HG03097 (cell line): ENCODE measurements around the gene ANKRD30A.
"Not testable (repeated sequence)": the region's sequence is repeated elsewhere in the genome, so short reads cannot be mapped to it uniquely, and the experiment has no call there.

ENCODE experiments used
- ATAC-seq: cut with Tn5 transposase; IDR thresholded peaks from one replicate; pipeline ENCODE4 v1.9.1; 2021; ENCODE audit not compliant: unreplicated experiment, low FRiP score

ANKRD30A gene

GRCh38 chr10:37246637-37247036 is 121.2 kb downstream of the ANKRD30A start:
- no peak for ATAC-seq

GRCh38 chr10:37255837-37256236 is 130.4 kb downstream of the ANKRD30A start:
- not testable (repeated sequence) for ATAC-seq

- no peak for ATAC-seq
Observed at GRCh38 chr10:37263304-37263703, 137.9 kb downstream of the ANKRD30A start.

GRCh38 chr10:37268266-37268665 is 142.9 kb downstream of the ANKRD30A start:
- ATAC-seq = no peak

- ATAC-seq = no peak
Observed at GRCh38 chr10:37269554-37270256, 144.3 kb downstream of the ANKRD30A start.

DNA sequence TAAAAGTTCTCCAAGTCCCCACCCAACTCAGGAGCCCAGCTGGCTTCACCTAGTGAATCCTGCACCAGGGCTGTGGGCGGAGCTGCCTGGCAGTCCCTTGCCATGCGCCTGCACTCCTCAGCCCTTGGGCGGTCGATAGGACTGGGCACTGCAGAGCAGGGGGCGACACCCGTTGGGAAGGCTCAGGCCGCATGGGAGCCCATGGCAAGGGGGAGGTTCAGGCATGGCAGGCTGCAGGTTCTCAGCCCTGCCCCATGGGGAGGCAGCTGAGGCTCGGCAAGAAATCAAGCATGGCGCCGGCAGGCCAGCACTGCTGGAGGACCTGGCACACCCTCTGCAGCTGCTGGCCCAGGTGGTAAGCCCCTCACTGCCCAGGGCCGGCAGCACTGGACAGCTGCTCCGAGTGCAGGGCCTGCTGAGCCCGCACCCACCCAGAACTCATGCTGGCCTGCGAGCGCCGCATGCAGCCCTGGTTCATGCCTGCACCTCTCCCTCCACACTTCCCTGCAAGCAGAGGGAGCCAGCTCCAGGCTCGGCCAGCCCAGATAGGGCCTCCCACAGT is 149.9 kb downstream of the ANKRD30A start:
- no peak for ATAC-seq

DNA sequence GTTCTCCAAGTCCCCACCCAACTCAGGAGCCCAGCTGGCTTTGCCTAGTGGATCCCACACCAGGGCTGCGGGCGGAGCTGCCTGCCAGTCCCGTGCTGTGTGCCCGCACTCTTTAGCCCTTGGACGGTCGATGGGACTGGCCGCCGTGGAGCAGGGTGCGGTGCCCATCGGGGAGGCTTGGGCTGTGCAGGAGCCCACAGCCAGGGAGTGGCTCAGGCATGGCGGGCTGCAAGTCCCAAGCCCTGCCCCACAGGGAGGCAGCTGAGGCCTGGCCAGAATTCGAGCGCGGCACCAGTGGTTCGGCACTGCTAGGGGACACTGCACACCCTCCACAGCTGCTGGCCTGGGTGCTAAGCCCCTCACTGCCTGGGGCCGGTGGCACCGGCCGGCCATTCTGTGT is 159.7 kb downstream of the ANKRD30A start:
- ATAC-seq = no peak

DNA sequence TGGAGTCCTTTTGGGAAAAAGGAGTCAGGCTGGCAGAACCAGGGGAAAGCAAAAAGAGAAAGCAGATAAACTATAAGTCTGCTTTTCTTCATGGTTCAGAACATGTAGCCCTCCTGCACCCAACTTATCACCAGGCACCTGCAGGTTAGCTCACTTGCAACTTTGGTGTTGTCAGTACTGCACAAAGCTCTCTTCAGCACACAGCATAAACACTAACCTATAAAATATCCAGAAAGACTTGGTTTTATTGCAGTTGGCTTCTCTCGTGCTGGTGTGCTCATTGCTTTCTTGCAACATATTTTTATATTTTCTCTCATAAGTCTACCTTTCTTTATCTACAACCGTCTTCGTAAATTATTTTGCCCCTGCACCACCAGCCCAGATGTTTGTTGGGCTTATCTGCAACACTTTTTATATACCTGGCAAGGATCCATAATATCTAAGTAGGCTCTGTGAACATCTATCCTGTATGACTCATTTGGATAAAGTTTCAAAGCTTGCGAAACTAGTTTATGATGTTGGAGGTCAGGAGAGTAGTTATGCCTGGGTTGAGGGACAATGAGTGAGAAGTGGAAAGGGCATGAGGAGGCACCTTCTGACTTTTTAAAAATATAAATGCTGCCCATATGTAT is 164.6 kb downstream of the ANKRD30A start:
- ATAC-seq = no peak

DNA sequence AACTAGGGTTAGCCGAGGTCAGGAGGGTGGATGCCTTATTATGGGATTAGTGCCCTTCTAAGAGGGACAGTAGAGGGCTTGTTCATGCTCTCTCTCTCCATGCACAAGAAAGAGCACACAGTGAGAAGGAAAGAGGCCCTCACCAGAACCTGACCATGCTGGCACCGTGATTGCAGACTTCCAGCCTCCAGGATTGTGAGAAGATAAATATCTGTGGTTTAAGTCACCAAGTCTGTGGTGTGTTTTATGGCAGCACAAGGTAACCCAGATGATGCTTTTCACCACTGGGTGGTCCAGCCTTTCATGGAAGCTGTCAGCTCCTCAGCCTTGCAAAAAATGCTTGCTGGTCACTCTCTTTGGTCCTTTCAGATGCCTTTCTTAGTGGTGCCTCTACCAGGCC is 175.9 kb downstream of the ANKRD30A start:
- ATAC-seq = no peak

- no peak for ATAC-seq
Observed at GRCh38 chr10:37304036-37304435, 178.6 kb downstream of the ANKRD30A start.

DNA sequence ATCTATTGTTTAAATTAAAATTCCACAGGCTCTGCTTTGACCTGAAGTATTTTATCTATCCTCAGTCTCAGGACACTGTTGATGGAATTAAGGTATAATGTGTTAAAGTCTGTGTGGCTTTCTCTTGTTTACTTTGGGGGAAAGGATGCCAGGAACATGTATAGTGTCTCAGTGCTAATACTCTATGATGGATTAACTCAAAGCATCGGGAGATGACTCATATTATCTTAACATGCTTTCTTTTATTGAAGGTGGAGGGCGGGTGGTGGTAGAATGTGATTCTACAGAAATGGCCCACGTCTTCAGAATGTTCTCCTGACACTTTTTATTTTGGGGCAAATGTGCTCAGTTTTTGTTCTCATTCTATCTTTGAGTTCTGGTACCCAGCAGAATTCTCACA is 189.0 kb downstream of the ANKRD30A start:
- no peak for ATAC-seq

DNA sequence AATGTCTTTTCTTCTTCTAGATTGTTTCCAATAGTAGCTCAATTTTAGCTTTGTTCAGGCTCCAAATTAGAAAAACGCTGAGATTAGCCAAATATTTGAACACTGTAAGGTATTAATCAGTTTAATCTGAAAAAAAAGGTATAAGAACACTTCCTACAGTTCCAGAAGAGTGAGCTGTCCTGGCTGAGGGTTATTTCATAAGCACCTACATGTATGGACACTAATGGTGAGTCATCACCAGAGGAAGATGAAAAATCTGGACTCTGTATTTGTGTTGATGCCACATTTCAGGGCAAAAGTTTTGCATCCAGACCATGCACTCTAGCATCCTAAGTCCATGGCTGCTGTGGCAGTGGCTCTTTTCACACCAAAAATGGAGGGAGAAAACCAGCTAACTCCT is 189.5 kb downstream of the ANKRD30A start:
- ATAC-seq = no peak

DNA sequence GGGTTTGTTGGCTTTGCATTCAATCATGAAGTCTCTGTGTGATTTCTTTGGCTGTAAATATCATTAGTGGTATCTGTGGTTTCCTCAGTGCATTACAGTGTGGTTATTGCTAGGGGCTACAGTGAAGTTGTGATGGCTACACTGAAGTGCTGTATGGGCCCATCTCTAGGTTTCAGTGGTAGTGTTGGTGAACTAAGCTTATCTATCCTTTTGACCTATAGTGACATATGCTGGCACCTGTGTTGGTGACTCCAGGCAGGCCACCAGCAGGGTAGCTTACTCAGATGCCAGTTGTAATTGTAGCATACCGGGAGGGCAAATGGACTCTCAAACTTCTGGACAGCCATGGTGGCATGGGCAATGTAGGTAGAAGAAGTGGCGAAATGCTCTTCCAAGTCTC is 219.0 kb downstream of the ANKRD30A start:
- ATAC-seq = no peak

GRCh38 chr10:37379991-37380390 is 254.6 kb downstream of the ANKRD30A start:
- ATAC-seq = no peak

DNA sequence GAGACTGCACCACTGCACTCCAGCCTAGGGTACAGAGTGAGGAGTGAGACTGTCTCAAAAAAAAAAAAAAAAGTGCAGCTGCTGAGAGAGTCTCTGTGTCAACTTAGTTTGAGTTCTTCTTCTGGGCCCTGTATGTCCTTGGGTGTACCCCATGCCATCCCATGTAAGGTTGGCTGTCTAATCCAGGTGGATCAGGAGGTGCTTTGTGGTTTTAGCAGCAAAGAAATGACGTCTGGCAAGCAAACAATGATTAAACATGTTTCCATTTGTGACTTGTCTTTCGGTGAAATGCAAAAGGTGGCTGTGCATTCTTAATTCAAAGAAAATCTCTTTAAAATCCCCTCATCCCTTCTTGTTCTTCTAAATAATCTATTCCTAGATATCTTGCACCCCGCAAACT is 255.9 kb downstream of the ANKRD30A start:
- ATAC-seq = no peak

- no peak for ATAC-seq
Observed at GRCh38 chr10:37384923-37385322, 259.5 kb downstream of the ANKRD30A start.

- no peak for ATAC-seq
Observed at GRCh38 chr10:37390926-37391325, 265.5 kb downstream of the ANKRD30A start.

- ATAC-seq = not testable (repeated sequence)
Observed at GRCh38 chr10:37400774-37401173, 275.4 kb downstream of the ANKRD30A start.

DNA sequence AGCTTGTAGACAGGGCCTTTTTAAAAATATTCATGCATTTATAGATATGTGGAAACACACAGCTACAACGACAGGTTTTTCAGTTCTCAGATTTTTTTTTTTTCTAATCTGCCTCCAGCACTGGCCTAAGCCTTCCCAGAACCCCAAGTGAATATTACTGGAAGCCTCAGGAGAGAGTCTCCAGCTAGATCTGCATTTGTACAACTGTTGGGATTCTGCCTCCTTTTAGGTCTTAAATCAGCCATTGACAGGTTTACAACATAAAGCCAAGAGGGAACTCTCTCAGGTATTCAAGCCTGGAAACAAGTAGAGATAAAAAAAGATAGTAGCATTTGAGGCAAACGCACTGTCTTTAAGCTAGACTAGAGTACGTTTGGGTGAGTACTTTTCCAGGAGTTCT is 275.8 kb downstream of the ANKRD30A start:
- no peak for ATAC-seq

DNA sequence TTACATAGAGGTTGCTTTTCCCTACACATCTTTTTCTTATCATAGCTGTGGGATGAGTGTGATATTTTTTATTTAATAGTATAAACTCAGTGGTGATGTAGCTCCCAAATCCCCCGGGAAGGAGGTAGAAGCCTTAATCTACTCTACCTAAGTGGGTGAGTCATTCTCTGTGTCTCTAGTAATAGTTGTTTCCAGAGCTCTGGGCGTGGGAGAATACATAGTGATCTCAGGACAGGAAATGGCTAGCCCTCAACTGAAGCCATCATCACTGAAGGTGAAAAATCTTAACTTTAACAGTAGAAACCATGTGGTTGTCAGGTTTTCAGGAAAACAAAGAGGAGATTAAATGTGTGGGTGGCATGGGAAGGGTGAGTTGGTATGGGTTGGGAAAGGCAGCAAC is 278.4 kb downstream of the ANKRD30A start:
- ATAC-seq = no peak
